ENCODE data around the gene CD3G. TPM values are rescaled to one million over a fixed set of nuclear protein-coding genes. Genes with fewer than 3 reads are reported as not detected.
A peak's percentile ranks its signal among the peaks of the same experiment; 100 is the strongest.

Gene CD3G
- total and polyA plus RNA-seq, 9 of the 15 experiments (the other 6 are each of a cell fraction or from before 2014, with no cell fraction given) = 0.30 to 1.7 (median 0.47) TPM

GRCh38 chr11:118401151-118401879, 57.2 kb downstream of the CD3G start, which contains the start of gene ATP5MG (continued):
- TF ChIP-seq KDM4B (IDR thresholded peaks at IDR 0.05; ENCODE audit: borderline replicate concordance in 2 of 2, low read depth in 1 of 2) = no peak
- TF ChIP-seq CEBPZ (IDR thresholded peaks at IDR 0.05; ENCODE audit: borderline replicate concordance, low read depth, low read length) = no peak
- peak; percentile 72 for TF ChIP-seq POLR2AphosphoS5 (IDR thresholded peaks at IDR 0.05; ENCODE audit: control insufficient read depth, insufficient read depth, low read depth, low read length)
- no peak for TF ChIP-seq CBX5 (IDR thresholded peaks at IDR 0.05; ENCODE audit: borderline replicate concordance, low read depth)
- TF ChIP-seq MAZ (CRISPR knock-in tag; conservative IDR thresholded peaks at IDR 0.05 in 1 of 2, IDR thresholded peaks at IDR 0.05 in 1 of 2) = peak; percentile 21 to 45; a peak in 2 of 4 replicates
- TF ChIP-seq NFE2L1 (tag; IDR thresholded peaks at IDR 0.05; ENCODE audit: borderline replicate concordance, low read depth) = no peak
- no peak for TF ChIP-seq ZNF518B (CRISPR knock-in tag; IDR thresholded peaks at IDR 0.05)
- TF ChIP-seq MAFK (IDR thresholded peaks at IDR 0.05; ENCODE audit: low read length) = no peak
- no peak for TF ChIP-seq ZNF184 (CRISPR knock-in tag; IDR thresholded peaks at IDR 0.05)
- 0 out of 2 replicates have a peak, but pooled peaks have one; percentile 20 for TF ChIP-seq PHB (CRISPR knock-in tag; IDR thresholded peaks at IDR 0.05)
- no peak for TF ChIP-seq MEF2A (IDR thresholded peaks at IDR 0.05; ENCODE audit: control insufficient read depth, low read depth, low read length)
- TF ChIP-seq EP400 (IDR thresholded peaks at IDR 0.05) = peak; percentile 89
- TF ChIP-seq ZNF175 (CRISPR knock-in tag; IDR thresholded peaks at IDR 0.05; ENCODE audit: low read depth) = no peak
- TF ChIP-seq CTBP1 (IDR thresholded peaks at IDR 0.05; ENCODE audit: borderline replicate concordance) = no peak; the same call in 1 of the 2 replicates
- TF ChIP-seq NEUROD1 (IDR thresholded peaks at IDR 0.05; ENCODE audit: borderline replicate concordance, low read depth, low read length, partially characterized antibody) = no peak
- TF ChIP-seq HMBOX1 (IDR thresholded peaks at IDR 0.05) = no peak
- no peak; a peak in 1 of 4 replicates for TF ChIP-seq RAD21 (CRISPR knock-in tag; conservative IDR thresholded peaks at IDR 0.05 in 1 of 2, IDR thresholded peaks at IDR 0.05 in 1 of 2)
- TF ChIP-seq SIX5 (IDR thresholded peaks at IDR 0.05; ENCODE audit: borderline replicate concordance in 1 of 2, insufficient read depth in 1 of 2, low read depth in 1 of 2, low read length in 2 of 2) = no peak
- TF ChIP-seq IRF2 (CRISPR knock-in tag; IDR thresholded peaks at IDR 0.05) = no peak
